Trophoblast cell (in vitro differentiated cells and primary cell): ENCODE results near the gene STAC.
"Not testable (repeated sequence)": the region's sequence is repeated elsewhere in the genome, so short reads cannot be mapped to it uniquely, and the experiment has no call there.

Source experiments
- DNase-seq, 2 donors: peaks; one replicate each; pipeline ENCODE4 v3.0.0-alpha.2; 2016
- H2AFZ ChIP-seq: 2 replicates; pipeline ENCODE4 v1.6.1; 2013; ENCODE audit warnings: low read length, moderate library complexity, mild to moderate bottlenecking; ENCODE audit not compliant: insufficient read depth, poor library complexity
- H2AK5ac ChIP-seq: 2 replicates; pipeline ENCODE4 v1.6.1; 2013; ENCODE audit warnings: mild to moderate bottlenecking, low read length
- H2BK120ac ChIP-seq: 2 replicates; pipeline ENCODE4 v1.6.1; 2013; ENCODE audit warnings: low read length, mild to moderate bottlenecking, moderate library complexity; ENCODE audit not compliant: insufficient read depth, poor library complexity
- H2BK12ac ChIP-seq: 2 replicates; pipeline ENCODE4 v1.6.1; 2013; ENCODE audit warnings: mild to moderate bottlenecking, low read length, moderate library complexity
- H2BK5ac ChIP-seq: 2 replicates; pipeline ENCODE4 v1.6.1; 2013; ENCODE audit warnings: low read length, low read depth, moderate library complexity, mild to moderate bottlenecking; ENCODE audit not compliant: poor library complexity
- H3K14ac ChIP-seq: 2 replicates; pipeline ENCODE4 v1.6.1; 2013; ENCODE audit warnings: mild to moderate bottlenecking, low read length
- H3K18ac ChIP-seq: 2 replicates; pipeline ENCODE4 v1.6.1; 2013; ENCODE audit warnings: mild to moderate bottlenecking, low read length
- H3K23ac ChIP-seq: 2 replicates; pipeline ENCODE4 v1.6.1; 2013; ENCODE audit warnings: low read length
- H3K27ac ChIP-seq: 2 replicates; pipeline ENCODE4 v1.5.1; 2013; ENCODE audit warnings: low read depth, mild to moderate bottlenecking, inconsistent platforms, low read length, moderate library complexity
- H3K27me3 ChIP-seq: 2 replicates; pipeline ENCODE4 v1.6.1; 2013; ENCODE audit warnings: inconsistent platforms, mild to moderate bottlenecking, low read length, moderate library complexity; ENCODE audit not compliant: insufficient read depth
- H3K36me3 ChIP-seq, 2 experiments: 1 replicate in 1 of 2; 2 replicates in 1 of 2; pipeline ENCODE4 v1.6.1; 2013; ENCODE audit warnings: low read length in 2 of 2, mild to moderate bottlenecking in 2 of 2, moderate library complexity in 1 of 2; ENCODE audit not compliant: insufficient read depth in 2 of 2, control insufficient read depth in 1 of 2
- H3K4ac ChIP-seq: 2 replicates; pipeline ENCODE4 v1.6.1; 2013; ENCODE audit warnings: low read depth, mild to moderate bottlenecking, low read length, moderate library complexity
- H3K4me1 ChIP-seq, 2 experiments: 1 replicate in 1 of 2; 2 replicates in 1 of 2; pipeline ENCODE4 v1.6.1; 2013; ENCODE audit warnings: low read length in 2 of 2, mild to moderate bottlenecking in 2 of 2, moderate library complexity in 1 of 2; ENCODE audit not compliant: insufficient read depth in 2 of 2, control insufficient read depth in 1 of 2
- H3K4me2 ChIP-seq: 2 replicates; pipeline ENCODE4 v1.6.1; 2013; ENCODE audit warnings: inconsistent platforms, mild to moderate bottlenecking, low read length, moderate library complexity
- H3K4me3 ChIP-seq: 2 replicates; pipeline ENCODE4 v1.5.1; 2013; ENCODE audit warnings: mild to moderate bottlenecking, low read depth, low read length, inconsistent platforms
- H3K79me1 ChIP-seq: one replicate; pipeline ENCODE4 v1.6.1; 2013; ENCODE audit warnings: low read length
- H3K79me2 ChIP-seq: 2 replicates; pipeline ENCODE4 v1.6.1; 2013; ENCODE audit warnings: low read length, mild to moderate bottlenecking; ENCODE audit not compliant: control insufficient read depth, insufficient read depth, poor library complexity
- H3K9ac ChIP-seq: 2 replicates; pipeline ENCODE4 v1.6.1; 2013; ENCODE audit warnings: mild to moderate bottlenecking, low read length
- H3K9me3 ChIP-seq: 2 replicates; pipeline ENCODE4 v1.6.1; 2013; ENCODE audit warnings: low read depth, mild to moderate bottlenecking, control low read depth, inconsistent platforms, low read length; ENCODE audit not compliant: insufficient read depth
- H4K12ac ChIP-seq: 2 replicates; pipeline ENCODE4 v1.6.1; 2013; ENCODE audit warnings: low read depth, mild to moderate bottlenecking, low read length, moderate library complexity
- H4K8ac ChIP-seq: 2 replicates; pipeline ENCODE4 v1.6.1; 2013; ENCODE audit warnings: low read depth, mild to moderate bottlenecking, low read length, moderate library complexity
- H4K91ac ChIP-seq: one replicate; pipeline ENCODE4 v1.6.1; 2013; ENCODE audit warnings: low read depth, mild to moderate bottlenecking, low read length, moderate library complexity
- WGBS: extraction: QIAGEN DNeasy Blood & Tissue Kit; methylation state at CpG from one replicate; pipeline ENCODE4 v1.1.7; 2013; ENCODE audit warnings: missing lambda C conversion rate; ENCODE audit not compliant: insufficient read length, insufficient coverage; ENCODE audit errors: extremely low coverage; 5-methylcytosine and 5-hydroxymethylcytosine counted together

The STAC gene

GRCh38 chr3:36494461-36495109 is 114.3 kb downstream of the STAC start:
- Histone ChIP-seq H3K23ac (no peak overlapping the region), H2AFZ (no peak overlapping the region), H4K91ac (no peak overlapping the region), H3K14ac (no peak overlapping the region), H3K4ac (no peak overlapping the region), H4K8ac (no peak overlapping the region), H2BK120ac (no peak overlapping the region), H3K79me1 (no peaks in the 10 kb centered on the region), H3K27ac (no peak overlapping the region), H3K4me2 (no peak overlapping the region), H3K4me1 (no peaks in the 10 kb centered on the region), H3K36me3 (no peaks in the 10 kb centered on the region), H2BK12ac (no peak overlapping the region), H3K27me3 (no peaks in the 10 kb centered on the region), H3K9ac (no peak overlapping the region), H3K79me2 (no peaks in the 10 kb centered on the region), H3K9me3 (no peaks in the 10 kb centered on the region), H3K4me3 (no peak overlapping the region), H4K12ac (no peak overlapping the region), H2AK5ac (no peak overlapping the region), H2BK5ac (no peak overlapping the region), H3K18ac (no peak overlapping the region)
- peak; percentile 1 to 42 for DNase-seq
- no CpG with 5 or more reads among the region's 3 CpGs for WGBS

- Histone ChIP-seq H3K4me3 (no peak overlapping the region), H3K79me2 (no peaks in the 10 kb centered on the region), H4K8ac (no peak overlapping the region), H3K4ac (no peak overlapping the region), H3K4me2 (no peak overlapping the region), H3K14ac (no peak overlapping the region), H3K36me3 (no peaks in the 10 kb centered on the region), H4K91ac (no peak overlapping the region), H3K9me3 (no peaks in the 10 kb centered on the region), H3K4me1 (no peaks in the 10 kb centered on the region), H2BK12ac (no peak overlapping the region), H2AFZ (no peak overlapping the region), H3K79me1 (no peaks in the 10 kb centered on the region), H3K9ac (no peak overlapping the region), H2BK5ac (no peak overlapping the region), H3K27me3 (no peaks in the 10 kb centered on the region), H4K12ac (no peak overlapping the region), H3K27ac (no peak overlapping the region), H3K18ac (no peak overlapping the region), H2BK120ac (no peak overlapping the region), H3K23ac (no peak overlapping the region), H2AK5ac (no peak overlapping the region)
- DNase-seq, result peak in 1 of 2 donors; percentile 57
- WGBS, result no CpG with 5 or more reads among the region's 2 CpGs
These were observed 116.7 kb downstream of the STAC start for GRCh38 chr3:36496684-36497633.

GRCh38 chr3:36500053-36500452 is 119.7 kb downstream of the STAC start:
- H2BK5ac ChIP-seq, H4K12ac ChIP-seq, H2AFZ ChIP-seq, H3K4me1 ChIP-seq, H4K8ac ChIP-seq, H3K23ac ChIP-seq, H3K4me2 ChIP-seq, DNase-seq, H3K79me1 ChIP-seq, H3K36me3 ChIP-seq, H3K18ac ChIP-seq, H3K27me3 ChIP-seq, H3K4ac ChIP-seq, H4K91ac ChIP-seq, H2BK120ac ChIP-seq, H3K79me2 ChIP-seq, H3K9ac ChIP-seq, H3K4me3 ChIP-seq, H2AK5ac ChIP-seq, H3K9me3 ChIP-seq, H3K27ac ChIP-seq, H3K14ac ChIP-seq, H2BK12ac ChIP-seq: not testable (repeated sequence)
- no CpG with 5 or more reads among the region's 2 CpGs for WGBS

GRCh38 chr3:36501616-36502015 is 121.3 kb downstream of the STAC start:
- no peaks in the 10 kb centered on the region for H3K79me1 ChIP-seq
- no peak overlapping the region for H3K27ac ChIP-seq
- no peak overlapping the region for H3K18ac ChIP-seq
- no peak for DNase-seq
- no peak overlapping the region for H2AFZ ChIP-seq
- H2BK120ac ChIP-seq, result no peak overlapping the region
- no peaks in the 10 kb centered on the region for H3K4me1 ChIP-seq
- no peak overlapping the region for H3K9ac ChIP-seq
- H4K8ac ChIP-seq, result no peak overlapping the region
- no peak overlapping the region for H4K91ac ChIP-seq
- H3K14ac ChIP-seq, result no peak overlapping the region
- H3K23ac ChIP-seq, result no peak overlapping the region
- no peak overlapping the region for H2BK12ac ChIP-seq
- no peak overlapping the region for H3K4me2 ChIP-seq
- H3K79me2 ChIP-seq, result no peaks in the 10 kb centered on the region
- no peak overlapping the region for H4K12ac ChIP-seq
- no peaks in the 10 kb centered on the region for H3K27me3 ChIP-seq
- H3K9me3 ChIP-seq, result no peaks in the 10 kb centered on the region
- H2AK5ac ChIP-seq, result no peak overlapping the region
- H3K4me3 ChIP-seq, result no peak overlapping the region
- no peak overlapping the region for H3K4ac ChIP-seq
- WGBS, result no CpG with 5 or more reads among the region's 1 CpG
- no peak overlapping the region for H2BK5ac ChIP-seq
- H3K36me3 ChIP-seq, result peaks cover 1 to 2% of the 10 kb centered on the region in 2 experiments
